HUES6 (cell line): ENCODE measurements around the gene PCDHB1.

Experiments used
- H3K27ac ChIP-seq: 2 replicates; pipeline ENCODE4 v1.7.0; 2013; ENCODE audit warnings: low read depth, mild to moderate bottlenecking, low read length, inconsistent platforms
- H3K27me3 ChIP-seq: 2 replicates; pipeline ENCODE4 v1.6.1; 2013; ENCODE audit warnings: low read length; ENCODE audit not compliant: control insufficient read depth, insufficient read depth
- H3K36me3 ChIP-seq: 2 replicates; pipeline ENCODE4 v1.6.1; 2013; ENCODE audit warnings: low read length; ENCODE audit not compliant: control insufficient read depth, insufficient read depth
- H3K4me1 ChIP-seq: 2 replicates; pipeline ENCODE4 v1.6.1; 2013; ENCODE audit warnings: low read length; ENCODE audit not compliant: control insufficient read depth, insufficient read depth
- H3K4me3 ChIP-seq: 2 replicates; pipeline ENCODE4 v1.5.1; 2013; ENCODE audit warnings: low read depth, low read length
- H3K9ac ChIP-seq: one replicate; pipeline ENCODE4 v1.6.1; 2013; ENCODE audit warnings: mild to moderate bottlenecking, low read length
- H3K9me3 ChIP-seq: 2 replicates; pipeline ENCODE4 v1.6.1; 2013; ENCODE audit warnings: low read depth, low read length; ENCODE audit not compliant: control insufficient read depth, insufficient read depth

PCDHB1 gene, protein sequence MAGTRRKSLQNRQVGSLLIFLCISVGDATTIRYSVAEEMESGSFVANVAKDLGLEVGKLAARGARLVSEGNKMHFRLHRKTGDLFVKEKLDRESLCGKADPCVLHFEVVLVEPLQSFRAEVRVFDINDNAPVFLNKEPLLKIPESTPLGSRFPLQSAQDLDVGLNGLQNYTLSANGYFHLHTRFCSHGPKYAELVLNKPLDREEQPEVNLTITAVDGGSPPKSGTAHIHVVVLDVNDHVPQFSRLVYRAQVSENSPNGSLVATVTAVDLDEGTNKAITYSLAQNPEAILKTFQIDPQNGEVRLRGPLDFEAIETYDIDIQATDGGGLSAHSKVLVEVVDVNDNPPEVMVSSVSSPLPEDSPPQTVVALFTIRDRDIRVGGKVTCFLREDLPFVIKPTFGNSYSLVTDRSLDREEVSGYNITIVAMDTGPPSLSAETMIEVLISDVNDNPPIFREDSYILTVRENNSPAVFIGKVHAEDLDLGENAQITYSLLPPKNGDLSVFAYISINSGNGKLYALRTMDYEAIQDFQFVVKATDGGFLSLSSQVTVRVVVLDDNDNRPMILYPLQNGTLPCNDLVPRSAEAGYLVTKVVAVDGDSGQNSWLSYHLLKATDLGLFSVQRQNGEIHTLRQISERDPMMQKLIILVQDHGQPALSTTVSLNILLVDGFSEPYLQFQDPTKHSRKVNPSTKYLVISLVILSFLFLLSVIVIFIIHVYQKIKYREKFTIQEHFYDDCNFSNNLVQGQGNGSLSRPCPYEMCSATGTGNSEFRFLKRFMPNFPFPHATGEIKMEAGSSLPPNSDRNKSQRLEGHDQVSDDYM

GRCh38 chr5:141050622-141051520, at the start of gene PCDHB1:
Gene PCDHB1, plus strand, starts transcription at chr5:141051374. Its CDS starts 97 bp downstream, at chr5:141051471.
- Histone ChIP-seq H3K27ac (no peak within 1 kb of the TSS), H3K4me1 (0 out of 2 replicates have a peak, but pooled peaks cover 8% of the 10 kb centered on the region), H3K9me3 (no peaks in the 10 kb centered on the region), H3K36me3 (no peaks in the 10 kb centered on the region), H3K27me3 (peaks cover 48% of the 10 kb centered on the region), H3K4me3 (peak within 1 kb of the TSS; percentile 73), H3K9ac (peak within 1 kb of the TSS; percentile 40)

- Histone ChIP-seq H3K9ac (peak overlapping the region; percentile 93), H3K9me3 (no peaks in the 10 kb centered on the region), H3K4me3 (peak overlapping the region; percentile 62), H3K27ac (peak overlapping the region; percentile 92), H3K4me1 (peaks cover 52% of the 10 kb centered on the region), H3K36me3 (no peaks in the 10 kb centered on the region), H3K27me3 (no peaks in the 10 kb centered on the region)
Observed at GRCh38 chr5:141001446-141001843, 49.7 kb upstream of the PCDHB1 start.

DNA sequence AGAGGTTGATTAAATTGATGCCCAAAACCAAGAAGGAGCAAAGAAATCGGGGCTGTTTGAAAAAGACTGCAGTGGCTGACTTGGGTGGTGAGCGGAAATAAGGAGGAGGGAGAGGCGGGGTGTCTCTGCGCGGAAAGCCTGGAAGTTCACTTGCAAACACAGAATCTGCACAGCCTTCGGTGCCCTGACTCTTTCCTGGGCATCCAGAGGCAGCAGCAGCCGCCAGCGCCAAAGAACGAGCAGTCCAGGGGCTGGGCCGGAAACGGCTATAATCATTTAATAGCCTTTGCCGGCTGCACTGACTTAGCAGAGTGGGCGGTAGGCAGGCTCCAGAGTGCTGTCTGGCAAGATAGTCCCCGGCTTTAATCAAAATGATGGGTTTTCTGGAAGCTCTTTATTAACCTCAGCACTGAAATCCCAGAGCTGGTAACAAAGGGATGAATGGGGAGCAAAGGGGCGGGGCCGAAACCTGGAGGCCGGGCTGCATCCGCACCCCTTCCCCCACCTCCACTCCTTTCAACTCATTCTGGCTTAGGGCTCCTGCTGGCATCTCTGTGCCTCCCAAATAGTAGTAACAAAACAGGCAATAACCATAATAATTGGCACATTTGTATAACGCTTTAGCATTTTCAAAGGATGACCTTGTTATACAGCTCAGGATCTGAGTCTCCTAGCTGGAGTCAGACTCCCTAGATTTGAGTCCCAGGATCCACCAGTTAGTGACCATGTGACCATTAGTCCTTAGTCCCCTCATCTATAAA, 49.1 kb upstream of the PCDHB1 start:
- no peaks in the 10 kb centered on the region for H3K27me3 ChIP-seq
- H3K36me3 ChIP-seq, result no peaks in the 10 kb centered on the region
- peak overlapping the region; percentile 62 for H3K4me3 ChIP-seq
- H3K4me1 ChIP-seq, result peaks cover 52% of the 10 kb centered on the region
- peak overlapping the region; percentile 92 for H3K27ac ChIP-seq
- no peaks in the 10 kb centered on the region for H3K9me3 ChIP-seq
- peak overlapping the region; percentile 93 for H3K9ac ChIP-seq

- H3K4me1 ChIP-seq, result peaks cover 52% of the 10 kb centered on the region
- H3K27ac ChIP-seq, result peak overlapping the region; percentile 92
- no peaks in the 10 kb centered on the region for H3K36me3 ChIP-seq
- no peaks in the 10 kb centered on the region for H3K9me3 ChIP-seq
- no peaks in the 10 kb centered on the region for H3K27me3 ChIP-seq
- H3K9ac ChIP-seq, result peak overlapping the region; percentile 93
- H3K4me3 ChIP-seq, result peak overlapping the region; percentile 62
Observed at GRCh38 chr5:141002605-141002965, 48.6 kb upstream of the PCDHB1 start.

DNA sequence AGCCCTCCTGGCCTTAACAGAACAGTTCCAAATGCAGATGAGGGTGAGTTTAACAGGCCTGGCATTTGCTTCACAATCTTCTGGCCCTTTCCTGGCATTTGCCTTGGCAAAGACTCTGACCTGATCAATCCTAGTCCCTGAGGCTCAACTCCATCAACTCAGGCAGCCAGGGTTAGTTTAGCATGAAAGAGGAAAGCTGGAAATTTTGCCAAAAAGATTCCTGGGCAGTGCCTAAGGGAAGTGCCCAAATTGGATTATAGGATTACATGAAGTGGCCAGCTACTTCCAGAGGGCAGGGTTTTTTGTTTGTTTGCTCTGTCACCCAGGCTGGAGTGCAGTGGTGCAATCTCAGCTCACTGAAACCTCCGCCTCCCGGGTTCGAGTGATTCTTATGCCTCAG, 48.1 kb upstream of the PCDHB1 start:
- no peaks in the 10 kb centered on the region for H3K9me3 ChIP-seq
- no peaks in the 10 kb centered on the region for H3K27me3 ChIP-seq
- peaks cover 52% of the 10 kb centered on the region for H3K4me1 ChIP-seq
- H3K4me3 ChIP-seq, result 0 out of 2 replicates have a peak overlapping the region, but pooled peaks have one; percentile 62
- peak overlapping the region; percentile 92; the same call in 1 of the 2 replicates for H3K27ac ChIP-seq
- H3K36me3 ChIP-seq, result no peaks in the 10 kb centered on the region
- peak overlapping the region; percentile 93 for H3K9ac ChIP-seq

- Histone ChIP-seq H3K36me3 (no peaks in the 10 kb centered on the region), H3K4me3 (peak overlapping the region; percentile 18), H3K4me1 (peaks cover 48% of the 10 kb centered on the region), H3K27me3 (no peaks in the 10 kb centered on the region), H3K27ac (peak overlapping the region; percentile 92), H3K9ac (peak overlapping the region; percentile 93), H3K9me3 (no peaks in the 10 kb centered on the region)
Observed at GRCh38 chr5:141003791-141004611, 47.2 kb upstream of the PCDHB1 start.

- Histone ChIP-seq H3K9me3 (no peaks in the 10 kb centered on the region), H3K4me3 (no peak overlapping the region), H3K4me1 (peaks cover 25% of the 10 kb centered on the region), H3K9ac (no peak overlapping the region), H3K27ac (no peak overlapping the region), H3K27me3 (no peaks in the 10 kb centered on the region), H3K36me3 (peaks cover 13% of the 10 kb centered on the region)
Observed at GRCh38 chr5:141007791-141008190, 43.4 kb upstream of the PCDHB1 start.

DNA sequence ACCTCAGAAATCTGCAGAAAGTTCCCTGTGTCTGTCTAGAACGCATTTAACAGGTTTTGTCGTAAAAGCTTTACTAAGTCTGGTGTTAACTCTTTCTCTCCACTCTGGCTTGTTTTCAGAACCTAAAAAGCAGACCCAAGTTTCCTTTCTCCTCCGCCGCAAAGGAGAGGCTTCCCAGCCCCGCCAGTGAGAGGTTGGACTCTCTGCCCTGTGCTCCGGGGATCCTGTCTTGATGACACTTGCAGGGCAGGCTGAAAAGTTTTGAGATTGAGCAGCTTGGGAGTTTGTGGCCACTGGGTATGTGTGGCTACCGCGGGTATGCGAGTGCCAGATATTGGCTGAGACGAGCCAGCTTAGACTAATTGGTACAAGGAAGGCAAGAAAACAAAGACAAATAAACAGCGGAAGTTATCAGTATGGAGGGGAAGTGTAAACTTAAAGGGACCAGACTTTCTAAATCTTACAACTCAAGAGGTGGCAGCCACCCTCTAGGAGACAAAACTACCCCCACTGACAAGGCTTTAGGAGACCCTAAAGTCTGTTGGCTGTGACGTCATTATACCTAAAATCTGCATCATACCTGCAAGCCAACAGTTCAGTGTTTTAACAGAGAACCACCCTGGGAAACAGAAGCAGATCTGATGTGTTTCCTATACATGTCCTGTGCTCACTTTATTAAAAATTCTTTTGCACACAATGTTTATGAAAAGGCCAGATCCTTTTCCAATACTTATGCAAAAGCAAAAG, 41.0 kb upstream of the PCDHB1 start:
- H3K4me3 ChIP-seq, result no peak overlapping the region
- H3K9me3 ChIP-seq, result no peaks in the 10 kb centered on the region
- H3K27me3 ChIP-seq, result no peaks in the 10 kb centered on the region
- H3K27ac ChIP-seq, result no peak overlapping the region
- H3K9ac ChIP-seq, result peak overlapping the region; percentile 7
- H3K4me1 ChIP-seq, result peaks cover 1% of the 10 kb centered on the region
- H3K36me3 ChIP-seq, result peaks cover 13% of the 10 kb centered on the region

DNA sequence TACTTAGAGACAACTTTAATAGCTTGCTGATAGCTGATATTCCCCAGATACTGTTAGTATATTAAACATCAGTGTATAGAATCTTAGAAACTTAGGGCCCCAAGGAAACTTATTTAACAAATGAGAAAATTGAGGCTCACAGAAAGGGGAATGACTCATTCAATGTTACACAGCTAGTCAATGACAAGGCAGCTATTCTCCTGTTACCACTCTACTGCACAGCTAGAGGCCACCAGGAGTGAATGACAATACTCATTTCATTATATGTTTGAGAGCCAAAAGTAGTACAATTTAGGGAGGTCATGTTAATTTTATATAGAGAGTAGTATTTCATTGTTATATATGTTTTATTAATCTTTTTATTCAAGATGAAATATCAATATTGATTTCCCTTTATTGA, 33.2 kb upstream of the PCDHB1 start:
- no peaks in the 10 kb centered on the region for H3K27me3 ChIP-seq
- 0 out of 2 replicates have a peak, but pooled peaks cover 3% of the 10 kb centered on the region for H3K4me1 ChIP-seq
- no peak overlapping the region for H3K9ac ChIP-seq
- H3K9me3 ChIP-seq, result no peaks in the 10 kb centered on the region
- no peaks in the 10 kb centered on the region for H3K36me3 ChIP-seq
- H3K4me3 ChIP-seq, result no peak overlapping the region
- H3K27ac ChIP-seq, result no peak overlapping the region
